ENCODE data around the gene CD69. TPM values are rescaled to one million over a fixed set of nuclear protein-coding genes. Genes with fewer than 3 reads are reported as not detected.

CD69 gene
- polyA plus RNA-seq, 4 donors, result 1.2 to 3.7 (median 1.6) TPM

GRCh38 chr12:9782547-9783382, 22.1 kb upstream of the CD69 start:
- DNase-seq (ENCODE audit: low read depth in 4 of 4, low spot score in 2 of 4), result no peak

- DNase-seq (ENCODE audit: low read depth in 4 of 4, low spot score in 2 of 4), result no peak
These were observed 20.7 kb upstream of the CD69 start for GRCh38 chr12:9781360-9781759.

- no peak for DNase-seq (ENCODE audit: low read depth in 4 of 4, low spot score in 2 of 4)
These were observed 18.5 kb upstream of the CD69 start for GRCh38 chr12:9779209-9779608.

GRCh38 chr12:9776781-9777180, 16.1 kb upstream of the CD69 start:
- DNase-seq (ENCODE audit: low read depth in 4 of 4, low spot score in 2 of 4), result no peak

GRCh38 chr12:9773216-9773877, 12.6 kb upstream of the CD69 start:
- DNase-seq (ENCODE audit: low read depth in 4 of 4, low spot score in 2 of 4), result no peak

GRCh38 chr12:9763025-9763424, 2.3 kb upstream of the CD69 start:
- DNase-seq (ENCODE audit: low read depth in 4 of 4, low spot score in 2 of 4), result no peak

- no peak for DNase-seq (ENCODE audit: low read depth in 4 of 4, low spot score in 2 of 4)
These were observed 1.7 kb upstream of the CD69 start for GRCh38 chr12:9762369-9762768.

GRCh38 chr12:9761419-9761781, 699 bp upstream of the CD69 start:
- no peak for DNase-seq (ENCODE audit: low read depth in 4 of 4, low spot score in 2 of 4)

- DNase-seq (ENCODE audit: low read depth in 4 of 4, low spot score in 2 of 4), result no peak
These were observed 581 bp downstream of the CD69 start for GRCh38 chr12:9760120-9760519.

GRCh38 chr12:9759694-9760093, 1.0 kb downstream of the CD69 start:
- no peak for DNase-seq (ENCODE audit: low read depth in 4 of 4, low spot score in 2 of 4)

GRCh38 chr12:9758119-9758518, 2.6 kb downstream of the CD69 start:
- no peak for DNase-seq (ENCODE audit: low read depth in 4 of 4, low spot score in 2 of 4)

GRCh38 chr12:9757433-9758025, 3.2 kb downstream of the CD69 start:
- DNase-seq (ENCODE audit: low read depth in 4 of 4, low spot score in 2 of 4), result no peak

GRCh38 chr12:9756706-9757105, 4.0 kb downstream of the CD69 start:
- DNase-seq (ENCODE audit: low read depth in 4 of 4, low spot score in 2 of 4), result no peak

GRCh38 chr12:9756170-9756569, 4.5 kb downstream of the CD69 start:
- DNase-seq (ENCODE audit: low read depth in 4 of 4, low spot score in 2 of 4), result no peak

GRCh38 chr12:9755567-9755966, 5.1 kb downstream of the CD69 start:
- DNase-seq (ENCODE audit: low read depth in 4 of 4, low spot score in 2 of 4), result no peak

- no peak for DNase-seq (ENCODE audit: low read depth in 4 of 4, low spot score in 2 of 4)
These were observed 5.7 kb downstream of the CD69 start for GRCh38 chr12:9755035-9755434.

GRCh38 chr12:9754099-9754927, 6.4 kb downstream of the CD69 start:
- DNase-seq (ENCODE audit: low read depth in 4 of 4, low spot score in 2 of 4), result no peak

- DNase-seq (ENCODE audit: low read depth in 4 of 4, low spot score in 2 of 4), result no peak
These were observed 7.2 kb downstream of the CD69 start for GRCh38 chr12:9753498-9753897.

- DNase-seq (ENCODE audit: low read depth in 4 of 4, low spot score in 2 of 4), result no peak
These were observed 7.6 kb downstream of the CD69 start for GRCh38 chr12:9753073-9753472.

GRCh38 chr12:9752145-9752933, 8.4 kb downstream of the CD69 start:
- DNase-seq (ENCODE audit: low read depth in 4 of 4, low spot score in 2 of 4), result no peak

Measured in left renal cortex interstitium (tissue), 4 donors.